ENCODE results near the gene OXNAD1.

Gene OXNAD1

DNA sequence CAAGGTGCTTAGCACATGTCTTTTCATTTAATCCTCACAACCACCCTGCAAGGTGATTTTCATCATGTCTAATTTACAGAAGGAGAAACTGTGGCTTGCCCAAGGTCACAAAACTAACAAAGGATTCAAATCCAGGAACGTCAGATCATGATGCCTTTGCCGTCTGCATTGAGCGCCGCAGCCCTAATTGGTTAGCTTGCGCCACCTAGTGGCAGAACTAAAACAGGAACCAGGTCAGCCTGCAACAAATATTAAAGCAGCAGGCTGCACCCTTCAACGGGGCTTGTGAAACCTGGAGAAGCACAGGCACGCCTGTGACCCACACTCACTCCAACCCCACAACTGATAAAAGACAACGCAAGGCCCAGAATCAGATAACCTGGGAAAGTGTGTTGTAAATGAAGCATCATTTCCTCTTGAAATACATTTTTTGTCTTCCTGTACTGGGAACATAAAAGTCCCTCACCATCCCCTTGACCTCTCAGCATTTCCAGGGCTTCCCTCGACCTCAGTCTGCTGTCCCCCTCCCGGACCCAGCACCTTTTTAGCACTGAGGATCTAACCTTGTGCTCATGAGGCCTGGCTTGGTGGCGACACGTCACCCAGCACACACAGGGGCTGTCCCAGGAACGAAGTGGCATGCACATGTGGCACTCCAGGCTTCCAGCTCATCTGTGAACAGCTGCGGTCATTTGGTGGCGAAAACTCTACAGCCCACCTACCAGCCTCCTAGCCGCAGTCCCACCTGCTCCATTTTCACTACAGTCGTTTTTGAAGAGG, 17.5 kb upstream of the OXNAD1 start:
- DNase-seq, result peak; percentile 73 to 82

DNA sequence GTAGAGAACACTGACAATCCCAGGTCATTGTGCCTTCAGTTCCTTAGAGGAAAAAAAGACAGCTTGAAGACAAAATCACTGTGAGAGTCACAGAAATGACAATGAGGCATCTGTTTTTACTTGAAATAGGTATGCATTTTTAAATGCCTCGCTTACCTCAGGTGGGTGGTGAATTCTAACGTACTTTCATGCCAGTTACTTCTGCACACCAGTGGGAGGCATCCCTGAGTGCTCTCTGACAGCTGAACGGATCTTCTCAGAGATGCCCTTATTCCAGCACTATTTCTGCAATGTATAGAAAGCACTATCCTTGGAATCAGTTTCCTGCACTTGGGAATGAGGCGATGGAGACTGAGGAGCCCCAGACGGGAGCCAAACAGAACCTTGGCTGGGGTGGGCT, 16.5 kb upstream of the OXNAD1 start:
- DNase-seq, result no peak

DNA sequence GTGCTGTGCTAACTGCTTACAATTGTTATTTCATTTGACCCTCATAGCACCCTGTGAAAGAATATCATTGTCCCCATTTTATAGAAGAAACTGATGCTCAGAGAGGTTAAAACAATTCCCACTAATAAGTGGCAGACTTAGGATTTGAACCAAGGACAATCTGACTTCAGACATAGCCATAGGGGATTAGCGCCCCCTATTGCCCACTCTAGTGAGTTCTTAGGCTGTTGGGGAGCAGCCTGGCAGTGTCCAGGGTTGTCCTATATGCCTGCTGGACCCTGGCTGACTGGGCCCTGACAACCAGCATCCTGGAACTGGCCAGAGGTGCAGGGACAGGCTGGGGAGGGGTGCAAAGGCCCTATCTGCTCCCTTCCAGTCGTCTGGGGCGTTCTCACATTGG, 15.7 kb upstream of the OXNAD1 start:
- DNase-seq, result no peak

DNA sequence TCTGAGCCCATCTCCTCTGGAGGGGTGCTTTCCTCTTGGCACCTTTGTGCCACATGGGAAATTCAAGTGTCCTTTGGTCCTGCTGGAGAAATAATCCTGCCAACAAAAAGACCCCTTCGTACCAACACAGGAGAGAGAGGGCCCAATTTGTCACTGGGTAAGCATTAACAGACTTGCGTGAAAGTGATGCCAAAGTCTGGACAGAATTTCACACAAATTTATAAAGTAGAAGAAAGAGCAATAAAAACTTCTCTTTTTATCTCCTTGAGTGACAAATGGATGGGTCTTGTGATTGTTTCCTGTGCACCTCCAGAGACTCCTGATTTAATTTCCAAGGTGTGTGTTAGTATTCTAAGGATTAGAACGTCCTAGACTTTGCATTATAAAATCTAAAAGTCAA, 15.1 kb upstream of the OXNAD1 start:
- DNase-seq, result no peak

DNA sequence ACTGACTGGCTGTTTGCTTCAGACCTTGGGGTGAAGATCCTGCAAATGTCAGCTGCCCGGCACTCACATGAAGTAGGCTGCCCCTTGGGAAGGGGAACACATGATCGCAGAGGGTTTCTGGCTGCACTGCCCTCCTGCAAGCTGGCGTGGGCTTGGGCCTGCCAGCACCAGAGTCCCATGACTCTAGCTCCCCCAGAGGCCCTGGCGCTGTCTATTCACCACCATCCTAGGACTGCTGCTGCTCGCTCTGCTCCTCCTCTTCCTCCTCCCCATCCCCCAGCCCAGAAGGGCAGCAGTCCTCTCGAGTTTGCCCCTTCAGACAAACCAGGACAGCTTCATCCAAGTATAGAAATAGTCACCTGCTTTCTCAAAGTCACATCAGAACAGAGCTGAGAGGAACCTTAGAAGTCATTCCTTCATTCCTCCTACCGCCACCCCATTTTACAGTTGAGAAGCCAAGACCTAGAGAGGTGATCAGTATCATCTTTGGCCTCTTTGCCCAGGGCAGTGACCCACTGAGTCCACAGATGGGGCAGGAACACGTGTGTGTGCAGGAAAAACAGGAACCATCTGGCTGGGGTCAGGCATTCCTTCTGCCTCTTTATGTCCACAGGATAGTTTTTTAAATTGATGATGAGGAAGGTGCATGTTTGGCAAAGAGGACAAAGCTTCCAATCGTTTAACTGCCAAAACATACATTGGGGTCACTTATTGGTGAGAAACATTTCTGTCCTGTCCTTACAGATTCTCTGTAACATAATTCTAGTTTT, 13.5 kb upstream of the OXNAD1 start:
- no peak for DNase-seq

DNA sequence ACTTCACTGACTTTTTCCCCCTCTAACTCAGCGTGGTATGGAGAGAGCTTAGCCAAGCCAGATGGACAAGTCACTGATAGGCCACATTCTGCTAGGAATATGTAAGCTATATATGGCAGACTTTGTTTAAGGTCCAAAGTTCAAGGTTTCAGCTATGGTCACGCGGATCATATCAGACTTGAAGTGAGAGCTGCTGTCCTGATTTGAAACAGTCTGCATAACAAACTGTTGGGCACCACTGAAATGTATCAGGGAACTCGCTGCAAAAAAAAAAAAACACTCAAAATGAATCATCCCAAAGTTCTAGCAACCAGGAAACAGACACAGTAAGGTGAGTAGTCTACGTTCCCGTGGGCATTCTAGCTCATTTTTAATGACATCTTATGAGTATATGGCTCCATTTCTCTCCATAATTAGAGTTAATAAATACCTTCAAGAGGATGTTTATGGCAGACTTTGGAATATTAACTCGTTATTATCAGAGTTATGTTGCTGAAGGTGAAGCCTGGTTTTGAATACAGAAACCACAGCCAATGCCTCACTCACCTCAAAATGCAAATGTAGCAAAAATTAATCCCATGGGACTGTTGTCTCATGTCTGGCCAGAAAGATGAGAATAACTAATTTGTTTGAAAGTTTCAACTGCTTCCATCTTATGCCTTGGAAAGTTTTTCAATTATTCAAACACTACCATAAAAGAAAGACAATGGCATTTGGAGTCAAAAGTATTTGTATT, 12.6 kb upstream of the OXNAD1 start:
- DNase-seq, result no peak

DNA sequence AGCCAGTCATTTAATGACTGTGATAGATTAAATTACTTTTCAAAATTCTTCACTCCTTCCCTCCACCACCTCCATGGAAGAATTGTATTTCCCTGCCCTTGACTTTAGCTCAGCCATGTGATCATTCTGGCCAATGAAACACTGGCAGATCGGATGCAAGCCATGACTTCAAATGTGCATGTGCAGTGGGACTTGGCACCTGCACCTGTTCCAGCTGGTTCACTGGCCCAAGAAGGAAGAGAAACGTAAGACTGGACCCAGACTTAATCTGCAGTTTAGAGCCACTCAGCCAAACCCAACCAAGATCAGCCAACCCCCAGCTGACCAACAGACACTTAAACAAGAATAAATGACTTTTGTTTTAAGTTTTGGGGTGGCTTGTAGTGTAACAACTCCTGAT, 12.0 kb upstream of the OXNAD1 start:
- DNase-seq, result no peak

DNA sequence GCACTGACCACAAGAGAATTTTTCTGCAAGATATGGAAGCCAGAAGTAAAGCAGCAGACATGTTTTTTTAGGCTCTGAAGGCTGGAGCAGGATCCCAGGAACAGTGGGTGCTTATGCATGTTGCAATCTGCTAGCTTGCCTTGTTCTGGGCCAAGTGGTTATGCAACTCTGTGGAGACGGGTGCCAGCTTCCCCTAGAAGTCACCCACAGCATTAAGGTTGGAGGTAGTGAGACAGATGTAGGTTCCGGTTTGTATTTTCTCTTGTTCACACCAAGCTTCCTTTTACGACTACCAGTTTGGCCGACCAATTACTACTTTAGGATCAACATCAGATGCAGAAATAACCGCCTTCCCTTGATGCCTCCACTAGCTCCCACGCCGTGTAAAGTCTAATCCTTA, 11.4 kb upstream of the OXNAD1 start:
- peak in 1 of 2 donors; percentile 50 for DNase-seq

DNA sequence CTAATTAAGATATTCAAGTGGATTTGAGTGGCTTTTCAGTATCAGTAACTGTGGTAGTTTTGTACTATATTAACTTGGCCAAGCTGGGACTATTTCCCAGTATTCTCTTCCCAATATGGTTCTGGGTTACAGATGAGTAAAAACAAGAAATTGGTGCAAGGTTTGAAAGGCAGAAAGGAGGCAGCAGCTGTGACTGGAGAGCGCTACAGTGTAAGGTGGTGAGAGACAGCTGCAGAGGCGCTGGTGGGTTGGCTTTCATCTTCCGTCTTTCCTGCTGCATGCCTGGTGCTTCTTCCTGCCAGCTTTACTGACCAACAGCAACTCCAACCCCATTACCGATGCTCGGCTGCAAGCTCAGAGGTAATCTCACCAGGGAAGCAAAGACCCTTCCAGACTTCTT, 10.1 kb upstream of the OXNAD1 start:
- DNase-seq, result no peak

DNA sequence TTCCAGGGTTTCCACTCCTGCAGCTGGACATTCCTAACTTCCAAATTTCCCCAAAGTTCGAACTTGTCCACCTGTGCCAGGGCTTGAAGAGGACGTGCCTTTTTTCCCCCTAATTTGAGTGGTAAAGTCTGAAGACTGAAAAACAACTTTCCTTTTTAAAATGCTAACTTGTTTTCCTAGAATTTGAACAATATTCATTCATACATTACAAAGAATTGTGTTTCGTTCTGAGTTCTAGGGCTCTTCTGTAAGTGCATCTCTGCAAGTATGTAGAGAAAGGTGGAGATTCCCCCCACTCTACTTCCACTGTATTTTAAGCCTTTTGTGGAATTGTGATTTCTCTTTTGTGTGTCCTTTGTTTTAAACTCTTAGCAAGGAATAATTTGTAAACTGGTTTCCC, 9.7 kb upstream of the OXNAD1 start:
- no peak for DNase-seq

DNA sequence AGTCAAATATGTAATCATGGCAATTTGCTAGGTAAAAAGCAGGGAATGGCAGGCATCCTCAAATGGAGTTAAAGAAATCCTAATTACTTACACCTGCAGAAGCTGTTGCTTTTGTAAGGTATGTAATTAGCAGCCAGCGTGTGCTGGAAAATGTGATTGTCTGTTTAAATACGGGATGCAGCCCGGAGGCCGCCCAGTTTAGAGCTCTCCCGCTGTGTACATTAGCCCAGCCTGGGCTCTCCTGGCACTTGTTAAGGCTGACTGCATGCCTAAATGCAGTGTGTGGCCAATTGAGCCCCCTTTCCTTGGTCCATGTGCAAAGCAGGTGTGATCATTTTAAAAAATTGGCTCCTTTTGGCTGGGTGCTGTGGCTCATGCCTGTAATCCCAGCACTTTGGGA, 9.3 kb upstream of the OXNAD1 start:
- DNase-seq, result no peak

DNA sequence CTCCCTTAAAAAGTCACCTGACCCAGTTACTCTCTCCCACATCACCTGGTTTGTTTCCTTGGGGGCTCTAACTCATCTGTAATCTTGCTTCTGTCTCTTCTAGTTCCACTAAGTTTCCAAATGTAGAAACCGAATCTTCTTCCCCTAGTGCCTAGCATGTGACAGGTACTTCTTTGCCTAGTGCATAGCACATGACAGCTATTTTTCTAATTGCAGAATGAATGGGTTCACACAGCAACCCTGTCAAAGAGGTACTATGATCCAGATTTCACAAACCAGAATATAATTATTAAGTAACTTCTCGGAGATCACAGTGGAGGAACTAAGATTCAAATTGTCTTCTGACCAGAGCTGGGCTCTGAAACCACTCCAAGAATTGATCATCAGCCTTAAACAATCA, 7.7 kb upstream of the OXNAD1 start:
- DNase-seq, result no peak

DNA sequence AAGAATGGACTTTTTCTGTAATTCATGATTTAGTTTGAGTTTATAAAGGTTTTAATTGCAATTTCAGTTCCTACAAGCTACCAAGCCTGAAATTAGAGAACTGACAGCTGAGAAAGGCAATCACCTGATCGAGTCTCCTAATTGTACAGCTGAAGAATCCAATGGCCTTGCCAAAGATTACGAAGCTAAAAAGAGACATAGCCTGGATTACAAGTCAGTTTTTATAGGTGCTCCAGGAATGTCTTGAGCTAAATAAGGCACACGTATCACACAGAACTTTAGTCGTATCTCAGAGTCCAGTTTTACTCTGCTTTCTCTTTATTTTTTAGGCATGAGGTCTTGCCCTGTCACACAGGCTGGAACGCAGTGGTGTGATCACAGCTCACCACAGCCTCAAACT, 6.8 kb upstream of the OXNAD1 start:
- no peak for DNase-seq

DNA sequence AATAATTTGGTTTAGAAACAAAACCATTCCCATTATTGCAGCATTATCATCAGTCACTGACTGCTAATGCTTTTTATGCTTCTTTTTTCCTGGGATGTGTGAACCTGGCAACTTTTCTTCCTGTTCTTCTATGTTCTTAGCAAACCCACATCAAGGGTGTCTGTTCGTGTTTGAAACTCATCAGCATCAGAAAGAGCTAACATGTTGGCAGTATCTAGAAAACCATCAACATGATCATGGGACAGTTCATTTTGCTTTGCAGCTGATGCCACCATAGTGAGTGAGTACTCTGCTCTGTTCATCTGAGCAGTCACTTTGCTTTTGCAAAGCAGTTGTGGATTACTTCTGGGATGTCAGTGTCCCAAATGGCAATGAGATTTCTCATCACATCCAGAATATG, 6.1 kb upstream of the OXNAD1 start:
- no peak for DNase-seq

DNA sequence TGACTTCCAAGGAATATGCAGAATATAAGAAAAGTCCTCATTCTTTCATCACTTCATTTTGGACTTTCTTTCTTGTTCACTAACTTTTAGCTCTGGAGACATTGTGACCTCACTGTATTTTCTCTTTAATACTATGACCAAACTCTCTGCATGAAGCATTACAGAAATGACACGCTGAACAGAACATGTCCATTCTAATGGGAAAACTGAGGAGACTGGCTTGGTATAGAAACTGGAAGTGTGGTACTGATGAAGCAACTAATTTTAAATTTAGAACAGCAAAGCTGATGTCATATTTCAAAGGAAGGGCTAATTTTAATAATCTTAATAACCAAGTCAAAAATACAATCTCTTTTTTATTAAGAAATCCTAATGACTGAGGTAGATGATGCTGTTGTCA, 5.0 kb upstream of the OXNAD1 start:
- no peak for DNase-seq

DNA sequence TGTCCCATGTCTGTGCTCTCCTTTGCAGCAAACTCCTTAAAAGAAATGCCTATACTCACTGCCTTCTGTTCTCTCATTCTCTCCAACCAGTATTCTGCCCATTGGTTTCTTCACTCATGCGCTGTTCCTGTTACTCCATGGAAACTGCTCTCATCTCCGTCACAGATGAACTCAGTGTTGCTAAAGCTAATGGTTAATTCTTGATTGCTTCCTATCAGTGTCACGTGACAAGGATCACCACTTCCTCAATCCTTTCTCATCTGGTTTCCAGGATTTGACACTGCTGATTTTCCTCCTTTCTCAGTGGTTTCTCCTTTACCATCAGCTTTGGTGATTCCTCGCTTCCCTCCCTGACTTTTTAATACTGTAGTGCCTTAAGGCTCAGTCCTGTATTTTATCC, 2.8 kb upstream of the OXNAD1 start:
- DNase-seq, result no peak

DNA sequence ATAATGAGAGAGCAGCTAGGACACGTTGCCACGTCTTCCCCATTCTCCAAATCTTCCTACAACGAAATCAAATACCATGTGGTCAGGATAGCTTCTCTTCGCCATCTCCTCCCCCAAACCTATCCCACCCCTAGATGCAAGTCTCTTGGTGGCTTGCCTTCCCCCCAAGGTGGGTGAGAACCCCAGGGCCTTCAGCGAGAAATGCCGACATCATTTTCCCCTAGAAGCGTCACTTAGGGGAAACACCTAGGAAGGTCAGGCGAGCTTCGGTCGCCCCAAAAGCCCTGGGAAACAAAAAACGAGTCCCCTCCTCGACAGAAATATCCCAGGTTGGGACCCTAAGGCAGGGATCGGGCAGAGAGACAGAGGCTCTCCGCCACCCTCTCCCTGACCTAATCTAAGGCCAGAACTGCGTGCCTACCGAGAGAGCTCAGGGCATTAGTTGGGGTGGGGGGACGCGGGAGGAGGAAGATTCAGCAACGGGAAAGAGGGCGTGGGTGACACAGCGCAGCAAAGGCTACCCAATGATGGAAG, 771 bp upstream of the OXNAD1 start:
- DNase-seq, result no peak

DNA sequence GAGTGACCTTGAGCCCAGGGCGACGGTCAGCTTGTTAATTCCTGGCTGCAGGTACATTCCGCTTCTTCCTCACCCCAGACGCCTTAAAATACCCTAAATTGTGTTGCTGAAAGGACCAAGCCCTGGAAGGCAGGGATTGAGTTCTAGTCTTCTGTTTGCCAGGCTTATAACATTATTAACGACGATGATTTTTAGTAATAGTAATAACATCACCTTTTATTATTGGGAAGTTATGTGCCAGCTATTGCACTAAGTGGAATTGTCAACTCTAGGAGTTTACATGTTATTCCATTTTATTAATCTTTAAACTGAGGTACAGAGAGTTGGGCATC, 409 bp downstream of the OXNAD1 start:
- DNase-seq, result no peak

DNA sequence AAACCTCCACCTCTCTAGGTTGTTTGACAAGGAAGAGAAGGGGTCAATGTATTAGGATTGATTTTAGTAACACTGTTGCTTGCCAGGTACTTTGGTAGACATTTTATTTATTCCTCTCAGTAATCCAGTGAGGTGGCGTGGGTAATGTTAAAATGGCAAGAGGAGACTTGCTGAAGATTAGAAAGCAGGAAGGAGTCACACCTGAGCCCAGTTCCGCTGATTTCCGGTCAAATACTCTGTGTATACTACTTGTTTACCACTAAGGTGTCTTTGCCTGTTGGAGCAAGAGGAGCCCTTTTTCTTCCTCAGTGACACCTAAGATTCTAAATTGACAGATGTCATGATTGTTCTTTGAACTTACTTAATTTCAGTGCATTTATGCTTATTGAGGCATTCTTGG, 1.7 kb downstream of the OXNAD1 start:
- no peak for DNase-seq

DNA sequence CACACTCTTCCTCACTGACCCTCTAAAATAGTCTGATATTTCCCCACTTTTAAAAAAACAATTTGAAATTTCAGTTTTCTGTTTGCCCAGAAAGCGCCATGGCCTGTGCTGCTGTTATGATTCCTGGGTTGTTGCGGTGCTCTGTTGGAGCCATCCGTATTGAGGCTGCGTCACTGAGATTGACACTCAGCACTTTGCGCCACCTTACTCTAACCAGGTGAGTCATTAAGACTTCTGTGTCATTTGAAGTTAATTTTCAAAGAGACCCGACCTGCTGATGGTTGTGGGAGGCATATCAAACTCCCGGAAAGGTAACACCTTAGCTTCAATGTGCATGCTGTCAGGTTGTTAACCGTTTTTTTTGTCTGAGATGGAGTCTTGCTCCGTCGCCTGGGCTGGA, 5.8 kb downstream of the OXNAD1 start:
- DNase-seq, result no peak

DNA sequence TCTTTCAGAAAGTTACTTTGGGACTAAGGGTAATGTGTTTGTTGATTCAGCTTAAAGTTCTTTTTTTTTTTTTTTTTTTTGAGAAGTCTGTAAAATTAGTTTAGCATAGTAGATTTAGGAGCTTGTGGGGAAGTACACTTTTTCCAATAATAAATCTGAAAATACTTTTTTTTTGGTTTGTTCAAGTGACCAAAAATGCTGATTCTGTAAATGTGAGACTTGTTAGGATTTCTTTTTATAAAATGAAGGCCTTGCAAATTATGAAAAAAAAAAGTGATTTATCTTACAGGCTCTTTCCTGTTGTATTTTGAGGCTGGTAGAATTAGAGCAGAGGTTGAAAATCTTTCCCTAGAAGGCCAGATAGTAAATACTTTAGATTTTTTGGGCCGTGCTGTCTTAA, 7.6 kb downstream of the OXNAD1 start:
- DNase-seq, result no peak

DNA sequence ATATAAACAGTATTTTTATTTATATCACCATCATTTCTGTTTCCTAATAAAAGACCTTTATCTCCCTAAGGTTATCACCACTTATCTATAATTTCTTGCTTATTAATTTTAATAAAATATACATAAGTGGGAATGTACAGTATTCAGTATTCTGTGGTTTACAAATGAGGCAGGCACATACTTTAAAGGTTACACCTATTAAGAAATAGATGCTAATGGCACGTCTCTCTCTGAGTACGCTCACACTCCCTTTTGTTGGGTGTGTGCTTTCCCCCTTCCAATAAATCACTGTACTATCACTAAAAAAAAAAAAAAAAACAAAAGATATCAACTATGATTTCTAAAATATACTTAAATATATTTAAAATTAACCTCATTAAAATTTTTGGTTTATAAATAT, 8.9 kb downstream of the OXNAD1 start:
- no peak for DNase-seq

DNA sequence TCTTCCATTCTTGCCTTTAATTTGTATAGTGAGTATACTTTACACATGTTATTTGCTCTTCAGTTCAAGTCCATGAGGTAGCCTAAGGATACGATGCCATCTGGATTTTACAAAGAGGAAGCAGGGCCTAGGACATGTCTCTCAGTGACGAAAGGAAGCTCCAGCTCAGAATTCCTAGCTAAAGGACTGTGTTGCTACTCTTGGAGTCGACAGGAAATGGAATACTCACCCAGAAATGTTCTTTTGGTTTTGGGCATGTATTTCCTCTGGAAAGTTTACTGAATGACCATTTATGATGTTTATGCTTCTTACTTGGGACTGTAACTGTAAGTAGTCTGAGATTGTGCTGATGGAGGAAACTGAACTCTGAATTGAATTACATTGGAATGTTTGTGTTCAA, 12.5 kb downstream of the OXNAD1 start:
- DNase-seq, result no peak
